Fibroblast of villous mesenchyme (primary cell): ENCODE measurements around the gene DDX41. TPM values are rescaled to one million over a fixed set of nuclear protein-coding genes. Genes with fewer than 3 reads are reported as not detected.

ENCODE experiments used
- DNase-seq: peaks from one replicate; pipeline ENCODE4 v3.0.0-alpha.2; 2010; ENCODE audit warnings: low read depth
- H3K4me3 ChIP-seq: 2 replicates; pipeline ENCODE4 v1.5.1; 2011; ENCODE audit warnings: low read depth, mild to moderate bottlenecking, low read length
- total RNA-seq: library from RNA; depleted of rRNA; stranded (reverse); fragments of >200 nt; gene quantifications from 2 replicates; pipeline ENCODE4 v1.2.3, GENCODE V29; 2012
- TF ChIP-seq, protein P1 (sequence below): IDR thresholded peaks from 2 replicates; pipeline ENCODE4 v1.5.1; 2012; ENCODE audit warnings: low read depth, mild to moderate bottlenecking, low read length; ENCODE audit not compliant: insufficient read depth

DDX41 gene
- total RNA-seq, 1 donor, result 56.1 TPM

DNA sequence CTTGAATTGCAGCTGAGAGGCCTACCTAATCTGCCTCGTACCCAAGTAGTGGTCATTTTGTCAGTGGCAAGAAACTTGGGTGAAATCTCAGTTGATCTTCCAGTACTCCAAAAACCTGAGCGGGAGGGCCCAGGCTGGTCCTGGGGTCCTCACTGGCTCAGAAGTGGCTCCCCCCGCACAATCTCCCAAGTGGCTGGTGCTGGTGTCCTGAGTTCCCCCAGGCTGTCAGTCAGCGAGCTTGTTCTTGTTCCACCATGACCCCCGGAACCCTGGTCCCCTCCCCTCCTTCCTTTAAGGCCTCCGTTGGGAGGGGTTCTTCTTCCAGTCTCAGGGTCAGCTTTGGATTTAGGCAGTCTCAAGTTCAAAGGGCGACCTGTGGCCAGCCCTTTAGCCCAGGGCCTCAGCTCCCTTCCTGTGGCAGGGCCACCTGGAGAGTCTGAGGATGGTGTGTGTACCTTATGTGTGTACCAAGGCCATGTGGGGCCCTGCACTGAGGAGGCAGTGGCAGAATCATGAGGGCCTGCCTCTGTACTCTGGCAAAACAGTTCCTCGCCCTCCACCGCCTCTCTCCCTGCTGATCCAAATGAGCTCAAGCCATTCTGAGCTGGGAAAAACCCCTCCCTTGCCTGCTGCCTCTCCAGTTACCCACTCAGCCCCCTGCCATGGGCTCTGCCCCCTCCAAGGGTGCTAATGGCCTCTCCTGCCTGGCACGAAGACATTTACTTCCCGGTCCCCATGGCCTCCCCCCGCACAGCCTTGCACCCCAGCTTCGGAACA is 38.9 kb downstream of the DDX41 start:
- no peak overlapping the region for H3K4me3 ChIP-seq
- TF ChIP-seq, protein P1, sequence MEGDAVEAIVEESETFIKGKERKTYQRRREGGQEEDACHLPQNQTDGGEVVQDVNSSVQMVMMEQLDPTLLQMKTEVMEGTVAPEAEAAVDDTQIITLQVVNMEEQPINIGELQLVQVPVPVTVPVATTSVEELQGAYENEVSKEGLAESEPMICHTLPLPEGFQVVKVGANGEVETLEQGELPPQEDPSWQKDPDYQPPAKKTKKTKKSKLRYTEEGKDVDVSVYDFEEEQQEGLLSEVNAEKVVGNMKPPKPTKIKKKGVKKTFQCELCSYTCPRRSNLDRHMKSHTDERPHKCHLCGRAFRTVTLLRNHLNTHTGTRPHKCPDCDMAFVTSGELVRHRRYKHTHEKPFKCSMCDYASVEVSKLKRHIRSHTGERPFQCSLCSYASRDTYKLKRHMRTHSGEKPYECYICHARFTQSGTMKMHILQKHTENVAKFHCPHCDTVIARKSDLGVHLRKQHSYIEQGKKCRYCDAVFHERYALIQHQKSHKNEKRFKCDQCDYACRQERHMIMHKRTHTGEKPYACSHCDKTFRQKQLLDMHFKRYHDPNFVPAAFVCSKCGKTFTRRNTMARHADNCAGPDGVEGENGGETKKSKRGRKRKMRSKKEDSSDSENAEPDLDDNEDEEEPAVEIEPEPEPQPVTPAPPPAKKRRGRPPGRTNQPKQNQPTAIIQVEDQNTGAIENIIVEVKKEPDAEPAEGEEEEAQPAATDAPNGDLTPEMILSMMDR, result no peak
- DNase-seq, result no peak

DNA sequence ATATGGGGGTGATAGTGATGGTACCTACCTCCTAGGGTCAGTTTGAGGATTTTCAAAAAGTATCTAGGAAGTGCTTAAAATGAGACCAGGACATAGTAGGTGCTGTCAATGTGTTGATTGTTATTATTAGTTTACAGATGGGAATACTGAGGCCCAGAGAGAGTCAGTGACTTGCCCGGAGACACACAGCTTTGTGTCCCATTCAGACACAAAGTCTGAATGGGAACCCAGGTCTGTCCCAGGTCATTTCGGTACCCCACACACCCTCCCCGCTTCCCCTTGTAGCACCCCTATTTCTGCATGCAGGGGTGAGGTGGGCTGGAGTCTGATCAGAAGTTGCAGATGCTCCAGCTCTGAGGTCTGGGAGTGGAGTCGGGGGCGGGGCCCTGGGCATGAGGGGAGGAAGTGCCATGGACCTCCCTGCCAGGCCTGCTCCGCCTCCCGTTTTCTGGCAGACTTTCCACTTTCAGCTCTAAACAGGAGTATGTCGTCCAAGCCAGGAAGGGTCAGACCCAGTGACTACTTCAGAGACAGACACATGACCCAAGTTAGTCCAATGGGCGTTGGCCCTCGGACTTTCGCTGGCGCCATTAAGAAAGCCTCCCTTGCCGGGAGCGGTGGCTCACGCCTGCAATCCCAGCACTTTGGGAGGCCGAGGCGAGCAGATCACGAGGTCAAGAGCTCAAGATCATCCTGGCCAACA is 40.1 kb downstream of the DDX41 start:
- no peak overlapping the region for H3K4me3 ChIP-seq
- TF ChIP-seq, protein P1, result no peak
- peak; percentile 91 for DNase-seq

DNA sequence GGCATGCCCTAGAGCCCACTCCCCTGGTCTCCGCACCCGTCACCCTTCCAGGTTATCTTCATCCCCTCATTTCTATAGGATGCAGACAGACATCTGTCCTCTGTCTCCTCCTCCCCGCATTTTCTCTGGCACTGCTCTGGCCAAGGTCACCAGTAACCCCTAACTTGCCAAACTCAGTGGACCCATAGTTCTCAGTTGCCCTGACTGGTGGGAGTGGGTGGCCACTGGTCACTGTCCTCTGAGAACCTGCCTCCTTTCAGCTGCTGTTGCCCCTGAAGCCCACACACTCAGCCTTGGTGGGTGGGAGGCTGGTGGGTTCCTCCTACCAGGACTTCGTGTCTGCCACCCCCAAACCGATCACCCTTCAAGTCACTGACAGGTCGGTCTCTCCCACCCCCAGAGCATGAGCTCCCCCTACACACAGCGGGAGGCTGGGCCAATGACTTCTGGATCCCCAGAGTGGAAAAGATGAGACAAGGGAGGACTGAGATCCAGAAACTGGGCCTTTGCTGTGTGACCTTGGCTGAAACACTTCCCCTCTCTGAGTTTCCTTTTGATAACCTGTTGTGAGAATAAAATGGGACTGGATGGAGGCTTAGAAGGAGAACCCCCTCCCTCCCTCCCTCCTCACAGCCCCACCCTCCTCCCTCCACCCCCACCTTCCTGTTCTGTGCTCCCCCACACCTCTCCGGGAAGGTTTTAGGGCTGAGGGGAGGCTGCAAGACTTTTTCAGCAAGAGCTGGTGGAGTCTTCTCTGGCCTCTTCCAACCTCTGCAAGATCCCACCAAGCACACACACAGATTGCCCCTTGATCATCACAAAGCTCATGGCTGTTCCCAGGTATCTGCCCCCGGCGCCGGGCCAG is 41.0 kb downstream of the DDX41 start:
- H3K4me3 ChIP-seq, result no peak overlapping the region
- TF ChIP-seq, protein P1, result no peak
- DNase-seq, result no peak

DNA sequence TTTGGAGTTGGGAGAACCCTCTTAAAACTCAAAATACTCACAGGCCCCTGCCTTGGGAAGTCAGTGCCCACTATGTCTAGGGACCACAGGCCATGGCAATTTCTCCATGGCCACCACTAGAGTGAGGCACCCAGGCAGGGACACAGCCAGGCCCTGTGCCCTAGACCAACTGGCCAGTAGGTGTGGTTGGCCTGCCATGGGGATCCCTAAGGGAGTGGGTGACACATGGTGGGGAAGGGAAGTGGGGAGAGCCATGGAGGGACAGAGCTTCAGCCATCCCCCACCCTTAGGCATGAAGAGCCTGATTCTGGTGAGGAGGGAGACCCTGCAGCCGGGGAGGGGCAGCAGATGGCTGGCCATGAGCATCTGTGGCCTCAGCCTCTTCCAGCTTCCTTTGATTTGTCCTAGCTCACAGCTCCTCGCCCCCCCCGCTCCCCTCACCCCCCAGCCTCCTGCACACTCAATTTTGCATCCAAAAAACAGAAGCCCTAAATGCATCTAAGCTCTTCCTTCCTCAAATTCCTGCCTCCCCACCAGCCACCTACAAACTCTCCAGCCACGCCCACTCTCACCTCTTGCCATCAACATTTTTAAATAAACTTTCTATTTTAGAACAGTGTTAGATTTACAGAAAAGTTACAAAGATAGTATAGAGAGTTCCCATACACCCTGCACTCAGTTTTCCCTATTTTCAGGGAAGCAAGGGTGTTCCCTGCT is 41.8 kb downstream of the DDX41 start:
- H3K4me3 ChIP-seq, result no peak overlapping the region
- DNase-seq, result no peak
- TF ChIP-seq, protein P1, result no peak

DNA sequence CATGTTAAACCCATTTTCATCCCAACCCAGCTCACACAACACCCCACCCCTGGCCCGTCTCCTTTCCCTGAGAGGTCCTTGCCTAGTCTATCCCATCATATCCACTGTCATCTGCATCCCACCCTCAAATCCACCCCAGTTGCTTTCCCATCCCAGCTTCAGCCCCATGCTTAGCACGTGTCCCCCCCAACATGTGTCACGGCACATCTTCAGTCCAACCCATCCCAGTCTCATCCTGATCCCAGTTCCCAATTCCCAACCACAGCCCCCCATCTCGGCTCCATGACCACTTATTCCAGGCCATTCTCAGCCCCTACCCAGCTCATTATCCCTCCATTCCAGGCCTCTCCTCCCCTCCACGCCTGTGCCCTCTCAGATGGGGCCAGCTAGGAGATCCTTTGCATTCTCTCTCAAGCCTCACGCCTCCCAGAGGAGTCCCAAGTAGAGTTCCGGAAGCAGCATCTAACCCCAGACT is 42.7 kb downstream of the DDX41 start:
- DNase-seq, result peak; percentile 35
- no peak overlapping the region for H3K4me3 ChIP-seq
- TF ChIP-seq, protein P1, result no peak

DNA sequence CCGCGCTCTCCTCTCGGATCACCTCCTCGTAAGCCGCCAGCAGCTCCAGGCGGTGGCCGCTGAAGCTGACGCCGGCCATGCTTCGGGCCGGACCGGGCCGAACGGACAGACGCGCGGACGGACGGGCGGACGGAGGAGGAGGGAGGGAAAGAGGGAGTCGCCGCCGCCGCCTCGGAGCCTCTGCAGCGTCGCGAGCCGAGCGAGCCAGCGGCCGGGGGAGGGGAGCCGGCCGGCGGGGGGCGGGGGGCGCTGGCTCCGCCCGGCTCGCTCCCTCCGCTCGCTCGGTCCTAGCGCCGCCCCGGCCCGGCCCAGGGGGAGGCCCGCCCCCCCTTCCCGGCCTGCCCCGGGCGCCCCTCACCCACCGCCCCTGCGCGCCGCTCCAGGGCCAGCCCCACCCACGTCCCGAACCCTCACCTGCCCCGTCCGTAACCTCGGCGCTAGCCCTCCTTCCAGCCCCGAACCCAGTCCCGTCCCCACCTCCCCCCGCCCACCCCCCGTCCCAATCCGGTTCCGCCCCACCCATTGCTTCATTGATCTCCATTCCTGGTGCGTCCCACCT is 43.2 kb downstream of the DDX41 start, which contains the start of gene DBN1:
Gene DBN1, minus strand, starts transcription at position 192 of the 559 bp plus-strand sequence. Its CDS starts 113 bp downstream, at position 79.
- TF ChIP-seq, protein P1, result no peak

More for the DNA sequence above, 43.2 kb downstream of the DDX41 start, which contains the start of gene DBN1:
- H3K4me3 ChIP-seq, result peak within 1 kb of the TSS; percentile 87
- peak; percentile 45 for DNase-seq
